ENCODE data around the gene KLC3. TPM values are rescaled to one million over a fixed set of nuclear protein-coding genes. Genes with fewer than 3 reads are reported as not detected.

KLC3 gene
- polyA plus RNA-seq, 1 of the 3 experiments (the other 2 are of a cell fraction), result 1.2 TPM

DNA sequence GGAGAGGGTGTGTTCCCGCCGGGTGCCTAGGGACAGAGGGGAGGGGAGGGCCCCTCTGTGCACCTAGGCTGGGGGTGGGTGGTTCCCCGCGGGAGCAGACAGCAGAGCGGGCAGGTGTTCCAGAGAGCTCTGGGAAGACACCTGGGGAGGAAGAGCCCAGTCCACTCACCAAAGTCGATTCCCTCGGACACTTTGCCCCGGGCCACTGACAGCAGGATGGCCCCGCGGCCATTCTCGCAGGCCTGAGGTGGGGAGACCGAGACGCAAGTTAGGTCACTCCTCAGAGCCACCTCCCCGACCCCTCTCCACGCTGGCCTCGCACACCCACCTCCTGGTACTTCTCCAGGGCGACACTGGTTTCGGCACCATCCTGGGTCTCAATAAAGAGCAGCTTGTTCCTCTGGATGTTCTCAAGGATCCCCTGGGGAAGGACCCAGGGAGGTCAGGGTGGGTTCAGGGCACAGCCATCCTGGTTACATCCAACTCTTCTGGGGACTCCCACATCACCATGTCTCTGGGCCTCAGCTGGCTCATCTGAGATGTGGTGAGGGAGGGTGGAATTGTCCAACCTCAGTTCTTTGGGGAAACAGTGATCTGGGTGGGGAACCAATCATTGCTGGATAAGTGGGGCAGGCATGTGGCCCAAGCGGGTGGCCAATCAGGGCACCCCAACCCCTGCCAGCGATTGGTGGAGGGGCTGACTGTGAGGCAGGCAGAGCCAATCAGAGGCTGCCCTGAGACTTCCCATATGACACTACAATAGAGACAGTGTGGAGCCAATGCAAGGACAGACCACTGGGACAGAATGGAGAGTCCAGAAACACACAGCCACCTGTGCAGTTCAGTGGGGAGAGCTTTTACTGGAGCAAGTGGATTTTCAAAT, 12.6 kb downstream of the KLC3 start:
- no peak overlapping the region for H3K4me2 ChIP-seq
- peak; percentile 47 for DNase-seq
- CTCF ChIA-PET, result interaction anchor here (5.1 kb wide), 1 partner anchor 15 kb away, joined by 30 read pairs; no protein-coding TSS in a partner anchor
- TF ChIP-seq FOXJ3 (CRISPR knock-in tag; IDR thresholded peaks at IDR 0.05) (no peak), POLR2AphosphoS5 (IDR thresholded peaks at IDR 0.05; ENCODE audit: low read depth, low read length) (no peak), RFX5 (IDR thresholded peaks at IDR 0.05; ENCODE audit: low read length) (no peak), JUND (IDR thresholded peaks at IDR 0.05) (no peak), FOSL2 (IDR thresholded peaks at IDR 0.05; ENCODE audit: borderline replicate concordance, low read depth) (no peak), RAD21 (IDR thresholded peaks at IDR 0.05; ENCODE audit: low read length) (no peak), EZH2phosphoT487 (IDR thresholded peaks at IDR 0.05; ENCODE audit: borderline replicate concordance, low read depth) (no peak), CHD2 (IDR thresholded peaks at IDR 0.05; ENCODE audit: low read length, partially characterized antibody) (no peak), TAF1 (IDR thresholded peaks at IDR 0.05; ENCODE audit: borderline replicate concordance, low read depth, low read length) (no peak), TEAD4 (IDR thresholded peaks at IDR 0.05; ENCODE audit: borderline replicate concordance, insufficient read depth) (no peak), GATA2 (CRISPR knock-in tag; IDR thresholded peaks at IDR 0.05) (no peak)
- TF ChIP-seq, protein P1, sequence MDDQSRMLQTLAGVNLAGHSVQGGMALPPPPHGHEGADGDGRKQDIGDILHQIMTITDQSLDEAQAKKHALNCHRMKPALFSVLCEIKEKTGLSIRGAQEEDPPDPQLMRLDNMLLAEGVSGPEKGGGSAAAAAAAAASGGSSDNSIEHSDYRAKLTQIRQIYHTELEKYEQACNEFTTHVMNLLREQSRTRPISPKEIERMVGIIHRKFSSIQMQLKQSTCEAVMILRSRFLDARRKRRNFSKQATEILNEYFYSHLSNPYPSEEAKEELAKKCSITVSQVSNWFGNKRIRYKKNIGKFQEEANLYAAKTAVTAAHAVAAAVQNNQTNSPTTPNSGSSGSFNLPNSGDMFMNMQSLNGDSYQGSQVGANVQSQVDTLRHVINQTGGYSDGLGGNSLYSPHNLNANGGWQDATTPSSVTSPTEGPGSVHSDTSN (IDR thresholded peaks at IDR 0.05), result no peak
- TF ChIP-seq, protein P2, sequence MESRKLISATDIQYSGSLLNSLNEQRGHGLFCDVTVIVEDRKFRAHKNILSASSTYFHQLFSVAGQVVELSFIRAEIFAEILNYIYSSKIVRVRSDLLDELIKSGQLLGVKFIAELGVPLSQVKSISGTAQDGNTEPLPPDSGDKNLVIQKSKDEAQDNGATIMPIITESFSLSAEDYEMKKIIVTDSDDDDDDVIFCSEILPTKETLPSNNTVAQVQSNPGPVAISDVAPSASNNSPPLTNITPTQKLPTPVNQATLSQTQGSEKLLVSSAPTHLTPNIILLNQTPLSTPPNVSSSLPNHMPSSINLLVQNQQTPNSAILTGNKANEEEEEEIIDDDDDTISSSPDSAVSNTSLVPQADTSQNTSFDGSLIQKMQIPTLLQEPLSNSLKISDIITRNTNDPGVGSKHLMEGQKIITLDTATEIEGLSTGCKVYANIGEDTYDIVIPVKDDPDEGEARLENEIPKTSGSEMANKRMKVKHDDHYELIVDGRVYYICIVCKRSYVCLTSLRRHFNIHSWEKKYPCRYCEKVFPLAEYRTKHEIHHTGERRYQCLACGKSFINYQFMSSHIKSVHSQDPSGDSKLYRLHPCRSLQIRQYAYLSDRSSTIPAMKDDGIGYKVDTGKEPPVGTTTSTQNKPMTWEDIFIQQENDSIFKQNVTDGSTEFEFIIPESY (IDR thresholded peaks at IDR 0.05; ENCODE audit: borderline replicate concordance, low read depth), result no peak
- TF ChIP-seq, protein P3, sequence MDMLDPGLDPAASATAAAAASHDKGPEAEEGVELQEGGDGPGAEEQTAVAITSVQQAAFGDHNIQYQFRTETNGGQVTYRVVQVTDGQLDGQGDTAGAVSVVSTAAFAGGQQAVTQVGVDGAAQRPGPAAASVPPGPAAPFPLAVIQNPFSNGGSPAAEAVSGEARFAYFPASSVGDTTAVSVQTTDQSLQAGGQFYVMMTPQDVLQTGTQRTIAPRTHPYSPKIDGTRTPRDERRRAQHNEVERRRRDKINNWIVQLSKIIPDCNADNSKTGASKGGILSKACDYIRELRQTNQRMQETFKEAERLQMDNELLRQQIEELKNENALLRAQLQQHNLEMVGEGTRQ (IDR thresholded peaks at IDR 0.05; ENCODE audit: borderline replicate concordance, low read depth, low read length), result no peak
- TF ChIP-seq, protein P4, sequence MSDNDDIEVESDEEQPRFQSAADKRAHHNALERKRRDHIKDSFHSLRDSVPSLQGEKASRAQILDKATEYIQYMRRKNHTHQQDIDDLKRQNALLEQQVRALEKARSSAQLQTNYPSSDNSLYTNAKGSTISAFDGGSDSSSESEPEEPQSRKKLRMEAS (IDR thresholded peaks at IDR 0.05; ENCODE audit: low read depth), result no peak
- H4K20me1 ChIP-seq (ENCODE audit: insufficient read depth), result no peaks in the 10 kb centered on the region
- H3F3A ChIP-seq (replicated peaks; ENCODE audit: insufficient read depth), result peaks cover 3% of the 10 kb centered on the region
- H3K27me3 ChIP-seq (ENCODE audit: insufficient read depth), result no peaks in the 10 kb centered on the region
- 94% methylated on average over 13 of the region's 20 CpGs for WGBS (ENCODE audit: low lambda C conversion rate)
- peaks cover 14 to 48% of the 10 kb centered on the region in 2 experiments for H3K36me3 ChIP-seq (replicated peaks in 1 of 2; ENCODE audit: control insufficient read depth in 1 of 2, insufficient read depth in 2 of 2, low read length in 1 of 2)
- no peaks in the 10 kb centered on the region for H3K79me2 ChIP-seq (ENCODE audit: insufficient read depth)
- H3K4me1 ChIP-seq (ENCODE audit: control insufficient read depth in 1 of 2, insufficient read depth in 2 of 2, low read depth in 1 of 2, low read length in 1 of 2), result no peaks in the 10 kb centered on the region; a peak in 1 of 4 replicates
- H3K4me3 ChIP-seq (ENCODE audit: low read depth in 2 of 2, low read length in 1 of 2), result no peak overlapping the region
- H3K27ac ChIP-seq (ENCODE audit: low read depth in 2 of 2, low read length in 1 of 2), result no peak overlapping the region
- no peak overlapping the region for H2AFZ ChIP-seq (ENCODE audit: low read depth)
- POLR2A ChIA-PET, result interaction anchor here (0.9 kb wide), 1 partner anchor 9 kb away, joined by 3 read pairs; no protein-coding TSS in a partner anchor
- no peak overlapping the region for H3K9ac ChIP-seq
- no peaks in the 10 kb centered on the region for H3K9me3 ChIP-seq
- H3K9me2 ChIP-seq, result no peaks in the 10 kb centered on the region

All from SK-N-SH (cell line).